HK-2 (cell line): ENCODE data around the gene CPLANE2.
A peak's percentile ranks its signal among the peaks of the same experiment; 100 is the strongest.

ENCODE experiments used
- DNase-seq: peaks from one replicate; pipeline ENCODE4 v3.0.0-alpha.2; 2018; ENCODE audit not compliant: unreplicated experiment

Gene CPLANE2

GRCh38 chr1:16189921-16190621 lies 46.9 kb downstream of the CPLANE2 start:
- no peak for DNase-seq

DNA sequence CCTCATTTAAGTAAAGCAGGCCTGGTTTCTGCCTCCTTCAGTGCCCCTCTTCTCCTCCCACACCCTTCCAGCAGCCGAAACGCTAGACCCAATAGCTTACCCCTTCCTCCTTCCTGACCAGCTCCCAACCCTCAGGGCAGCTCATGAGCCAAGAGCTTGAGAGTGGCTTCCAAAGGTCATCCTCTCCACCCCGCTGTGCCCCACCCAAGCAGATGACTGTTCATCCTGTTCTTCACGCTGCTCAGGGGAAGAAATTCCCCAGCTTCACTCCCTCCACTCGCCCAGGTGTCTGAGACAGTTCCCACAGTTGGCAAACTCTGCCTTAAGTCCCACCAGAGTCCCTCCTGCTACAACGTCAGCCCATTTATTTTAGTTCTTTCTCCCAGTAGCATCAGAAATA lies 48.0 kb downstream of the CPLANE2 start:
- DNase-seq, result no peak

- DNase-seq, result peak; percentile 89
Observed at GRCh38 chr1:16187748-16188401, 49.1 kb downstream of the CPLANE2 start.

- no peak for DNase-seq
Observed at GRCh38 chr1:16186655-16187235, 50.2 kb downstream of the CPLANE2 start.

- DNase-seq, result no peak
Observed at GRCh38 chr1:16184557-16185303, 52.3 kb downstream of the CPLANE2 start.

GRCh38 chr1:16183765-16184556 lies 53.0 kb downstream of the CPLANE2 start:
- DNase-seq, result no peak

GRCh38 chr1:16183179-16183578 lies 53.8 kb downstream of the CPLANE2 start:
- DNase-seq, result no peak

DNA sequence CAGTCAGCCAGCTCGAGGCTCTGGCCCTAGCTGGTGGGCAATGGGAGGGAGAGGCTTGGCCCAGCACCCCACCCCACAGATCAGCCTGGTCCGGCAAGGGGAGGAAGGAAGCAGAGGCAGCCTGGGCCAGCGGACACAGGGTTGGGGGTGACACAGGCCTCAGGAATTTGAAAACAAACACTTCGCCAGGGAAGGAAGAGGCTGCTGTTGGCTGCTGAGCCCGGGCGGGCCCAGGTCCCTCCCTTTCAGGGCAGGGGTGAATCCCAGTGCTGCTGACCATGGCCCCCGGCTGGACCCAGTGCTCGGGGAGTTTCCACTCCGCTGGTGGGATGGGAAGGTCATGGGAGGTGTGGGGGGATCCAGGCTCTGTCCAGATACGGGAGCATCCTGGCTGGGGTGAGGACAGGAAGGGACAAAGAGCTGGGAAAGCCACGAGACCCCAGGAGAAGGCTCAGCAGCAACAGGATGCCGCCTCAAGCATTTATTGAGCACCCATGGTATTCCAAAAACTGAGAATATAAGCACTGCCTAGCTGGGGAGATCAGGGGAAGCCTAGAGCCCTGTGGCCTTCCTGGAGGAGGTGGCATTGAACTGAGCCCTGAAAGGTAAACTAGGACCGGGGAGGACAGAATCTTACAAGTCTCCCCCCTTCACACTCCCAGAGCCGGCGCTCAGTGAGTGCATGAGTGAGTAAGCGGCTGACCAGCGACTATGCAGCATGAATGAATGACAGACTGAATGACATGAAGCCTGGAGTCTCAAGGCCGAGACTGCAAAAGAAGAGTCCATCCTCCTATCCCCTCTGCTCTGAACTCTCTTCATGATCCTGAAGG lies 54.9 kb downstream of the CPLANE2 start:
- peak; percentile 93 for DNase-seq
